SJSA1 (cell line): ENCODE measurements around the gene ATRAID. TPM values are rescaled to one million over a fixed set of nuclear protein-coding genes. Genes with fewer than 3 reads are reported as not detected.
A peak's percentile ranks its signal among the peaks of the same experiment; 100 is the strongest.

Experiments used
- DNase-seq, 2 experiments: peaks; one replicate each; pipeline ENCODE4 v3.0.0-alpha.2; 2015 to 2020; ENCODE audit warnings: low spot score in 2 of 2, low read depth in 1 of 2
- H3K27ac ChIP-seq: fragments of 250-450 bp; sonication (Bioruptor Pico); 2 replicates; pipeline ENCODE4 v1.5.1; 2020; ENCODE audit warnings: mild to moderate bottlenecking, moderate library complexity
- H3K27me3 ChIP-seq: fragments of 250-450 bp; sonication (Bioruptor Pico); replicated peaks from 2 replicates; pipeline ENCODE4 v1.5.1; 2020; ENCODE audit warnings: mild to moderate bottlenecking, moderate library complexity
- H3K36me3 ChIP-seq: fragments of 250-450 bp; sonication (Bioruptor Pico); 2 replicates; pipeline ENCODE4 v1.5.1; 2020; ENCODE audit warnings: mild to moderate bottlenecking
- H3K4me1 ChIP-seq: fragments of 250-450 bp; sonication (Bioruptor Pico); replicated peaks from 2 replicates; pipeline ENCODE4 v1.6.1; 2021; ENCODE audit warnings: mild to moderate bottlenecking
- H3K4me3 ChIP-seq: fragments of 250-450 bp; sonication (Bioruptor Pico); 2 replicates; pipeline ENCODE4 v1.5.1; 2020; ENCODE audit warnings: mild to moderate bottlenecking
- H3K9me3 ChIP-seq: fragments of 250-450 bp; sonication (Bioruptor Pico); replicated peaks from 2 replicates; pipeline ENCODE4 v1.5.1; 2020; ENCODE audit warnings: mild to moderate bottlenecking
- total RNA-seq: library from RNA; depleted of rRNA; stranded (reverse); fragments of >200 nt; shearing (Covaris generic); gene quantifications from 2 replicates; pipeline ENCODE4 v1.2.3, GENCODE V29; 2014

The ATRAID gene
- total RNA-seq, 1 experiment from 2014 or later: 153 TPM

GRCh38 chr2:27203741-27204140 is 8.1 kb upstream of the ATRAID start:
- Histone ChIP-seq H3K4me3 (no peak overlapping the region), H3K27ac (no peak overlapping the region), H3K27me3 (no peaks in the 10 kb centered on the region), H3K4me1 (no peaks in the 10 kb centered on the region), H3K9me3 (no peaks in the 10 kb centered on the region), H3K36me3 (peaks cover 79% of the 10 kb centered on the region)
- DNase-seq: no peak

GRCh38 chr2:27204566-27204965 is 7.3 kb upstream of the ATRAID start:
- peaks cover 87% of the 10 kb centered on the region for H3K36me3 ChIP-seq
- H3K9me3 ChIP-seq: no peaks in the 10 kb centered on the region
- no peaks in the 10 kb centered on the region for H3K27me3 ChIP-seq
- H3K4me3 ChIP-seq: no peak overlapping the region
- no peak overlapping the region for H3K27ac ChIP-seq
- DNase-seq: no peak
- H3K4me1 ChIP-seq: no peaks in the 10 kb centered on the region

- H3K27me3 ChIP-seq: no peaks in the 10 kb centered on the region
- 0 out of 2 replicates have a peak, but pooled peaks cover 3% of the 10 kb centered on the region for H3K4me1 ChIP-seq
- no peaks in the 10 kb centered on the region for H3K9me3 ChIP-seq
- H3K4me3 ChIP-seq: no peak overlapping the region
- H3K27ac ChIP-seq: no peak overlapping the region
- peaks cover 89% of the 10 kb centered on the region for H3K36me3 ChIP-seq
- no peak for DNase-seq
Observed at GRCh38 chr2:27205206-27205605, 6.6 kb upstream of the ATRAID start.

GRCh38 chr2:27206346-27206745 is 5.5 kb upstream of the ATRAID start:
- H3K27ac ChIP-seq: no peak overlapping the region
- H3K36me3 ChIP-seq: peaks cover 83% of the 10 kb centered on the region
- H3K27me3 ChIP-seq: no peaks in the 10 kb centered on the region
- no peak overlapping the region for H3K4me3 ChIP-seq
- no peak for DNase-seq
- H3K9me3 ChIP-seq: no peaks in the 10 kb centered on the region
- peaks cover 8% of the 10 kb centered on the region for H3K4me1 ChIP-seq

GRCh38 chr2:27208486-27209050 is 3.3 kb upstream of the ATRAID start:
- Histone ChIP-seq H3K27ac (no peak overlapping the region), H3K4me3 (no peak overlapping the region), H3K27me3 (no peaks in the 10 kb centered on the region), H3K36me3 (peaks cover 66% of the 10 kb centered on the region), H3K4me1 (peaks cover 16% of the 10 kb centered on the region), H3K9me3 (no peaks in the 10 kb centered on the region)
- no peak for DNase-seq

- Histone ChIP-seq H3K4me3 (no peak overlapping the region), H3K9me3 (no peaks in the 10 kb centered on the region), H3K27ac (no peak overlapping the region), H3K4me1 (peaks cover 17% of the 10 kb centered on the region), H3K27me3 (no peaks in the 10 kb centered on the region), H3K36me3 (peaks cover 55% of the 10 kb centered on the region)
- DNase-seq: no peak
Observed at GRCh38 chr2:27209621-27210401, 2.0 kb upstream of the ATRAID start.

DNA sequence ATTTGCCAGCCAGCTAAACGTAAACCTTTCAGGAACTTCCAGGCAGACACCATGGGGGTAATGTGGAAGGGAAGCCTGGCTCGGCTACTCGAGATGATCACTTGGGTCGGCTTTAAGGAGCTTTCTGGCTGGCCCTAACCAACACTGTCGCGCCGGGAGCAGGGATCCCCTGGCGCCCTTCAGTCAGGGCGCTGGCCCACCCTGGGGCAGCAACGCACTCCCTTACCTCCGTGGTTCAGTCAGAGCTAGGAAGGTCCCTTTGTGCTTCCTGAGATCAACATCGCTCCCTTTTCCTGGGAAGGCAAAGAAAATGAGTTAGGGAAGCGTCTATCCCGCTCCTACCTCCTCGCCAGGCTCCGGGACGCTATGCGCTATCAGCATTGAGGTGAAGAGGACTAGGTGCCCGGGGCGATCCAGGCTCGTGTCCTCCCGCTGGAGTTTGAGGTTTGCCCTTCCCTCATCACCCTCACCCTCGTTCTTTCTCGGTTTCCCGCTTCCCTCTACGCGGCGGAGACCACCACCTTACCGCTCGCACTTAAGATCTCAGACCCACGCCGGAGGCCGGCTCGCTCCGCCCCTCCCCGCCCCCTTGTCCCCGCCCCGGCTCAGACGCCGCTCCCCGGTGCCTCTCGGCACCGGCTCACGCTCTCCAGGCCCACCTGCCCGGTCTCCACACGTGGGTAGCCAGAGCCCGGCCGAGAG is 449 bp upstream of the ATRAID start:
- Histone ChIP-seq H3K36me3 (peaks cover 53% of the 10 kb centered on the region), H3K27me3 (no peaks in the 10 kb centered on the region), H3K4me1 (peaks cover 17% of the 10 kb centered on the region), H3K4me3 (peak overlapping the region; percentile 56), H3K27ac (peak overlapping the region; percentile 83; the same call in 1 of the 2 replicates), H3K9me3 (no peaks in the 10 kb centered on the region)
- DNase-seq: peak in 1 of 2 experiments; percentile 47

DNA sequence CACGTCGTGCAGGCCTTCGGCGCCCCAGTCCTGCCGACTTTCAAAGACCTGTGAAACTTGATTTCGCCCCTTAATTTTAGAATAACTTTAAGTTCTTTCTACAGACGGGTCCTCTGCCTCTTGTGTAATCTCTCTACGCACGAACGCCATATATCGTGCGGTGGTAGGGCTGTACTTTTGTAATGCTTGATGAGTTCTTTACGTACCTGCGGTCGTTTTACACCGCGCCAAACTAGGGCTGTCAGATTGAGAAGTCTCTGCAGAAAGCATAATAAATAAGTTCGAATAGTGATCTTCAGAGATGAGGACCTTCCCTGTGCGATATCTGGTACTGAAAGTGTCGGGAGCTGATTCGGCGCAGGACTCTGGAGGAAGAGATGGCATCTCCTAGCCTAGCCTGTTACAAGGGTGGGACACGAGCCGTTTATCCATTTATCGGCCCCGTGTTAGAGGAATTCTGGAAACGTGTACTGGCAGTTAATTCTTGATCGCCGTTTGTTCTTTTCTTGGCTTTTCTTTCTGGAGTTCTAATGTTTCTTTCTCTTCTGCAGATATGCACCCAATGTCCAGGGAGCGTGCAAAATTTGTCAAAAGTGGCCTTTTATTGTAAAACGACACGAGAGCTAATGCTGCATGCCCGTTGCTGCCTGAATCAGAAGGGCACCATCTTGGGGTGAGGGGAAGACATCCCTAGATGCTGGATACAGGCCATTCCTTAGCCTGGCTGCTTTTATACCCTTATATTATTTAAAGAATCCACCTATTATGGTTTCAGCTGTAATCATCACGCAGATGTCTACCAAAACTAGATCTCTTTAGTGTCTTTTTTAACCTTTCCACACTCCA is 1.0 kb downstream of the ATRAID start:
- Histone ChIP-seq H3K36me3 (peaks cover 50% of the 10 kb centered on the region), H3K4me3 (peak overlapping the region; percentile 56), H3K27me3 (no peaks in the 10 kb centered on the region), H3K9me3 (no peaks in the 10 kb centered on the region), H3K4me1 (peaks cover 31% of the 10 kb centered on the region), H3K27ac (peak overlapping the region; percentile 83)
- no peak for DNase-seq

GRCh38 chr2:27214941-27215340 is 3.1 kb downstream of the ATRAID start:
- Histone ChIP-seq H3K27ac (no peak overlapping the region), H3K4me3 (no peak overlapping the region)
- DNase-seq: no peak

GRCh38 chr2:27216416-27217137 is 4.7 kb downstream of the ATRAID start:
- Histone ChIP-seq H3K36me3 (peaks cover 56% of the 10 kb centered on the region), H3K27ac (no peak overlapping the region; the same call in 1 of the 2 replicates), H3K27me3 (no peaks in the 10 kb centered on the region), H3K4me1 (peaks cover 25% of the 10 kb centered on the region), H3K4me3 (peak overlapping the region; percentile 57), H3K9me3 (no peaks in the 10 kb centered on the region)
- no peak for DNase-seq

More at GRCh38 chr2:27214941-27215340, 3.1 kb downstream of the ATRAID start:
- no peaks in the 10 kb centered on the region for H3K27me3 ChIP-seq
- no peaks in the 10 kb centered on the region for H3K9me3 ChIP-seq
- peaks cover 33% of the 10 kb centered on the region for H3K4me1 ChIP-seq
- peaks cover 46% of the 10 kb centered on the region for H3K36me3 ChIP-seq

- peaks cover 63% of the 10 kb centered on the region for H3K36me3 ChIP-seq
- DNase-seq: peak; percentile 68 to 86
- peaks cover 25% of the 10 kb centered on the region for H3K4me1 ChIP-seq
- H3K9me3 ChIP-seq: no peaks in the 10 kb centered on the region
- peak within 1 kb of the TSS; percentile 57 for H3K4me3 ChIP-seq
- H3K27me3 ChIP-seq: no peaks in the 10 kb centered on the region
- peak within 1 kb of the TSS; percentile 68 for H3K27ac ChIP-seq
Observed at GRCh38 chr2:27217173-27218121, 5.6 kb downstream of the ATRAID start, which contains the start of gene CAD. Gene CAD (plus strand): TSS chr2:27217369. CDS start chr2:27217552, 183 bp downstream.

DNA sequence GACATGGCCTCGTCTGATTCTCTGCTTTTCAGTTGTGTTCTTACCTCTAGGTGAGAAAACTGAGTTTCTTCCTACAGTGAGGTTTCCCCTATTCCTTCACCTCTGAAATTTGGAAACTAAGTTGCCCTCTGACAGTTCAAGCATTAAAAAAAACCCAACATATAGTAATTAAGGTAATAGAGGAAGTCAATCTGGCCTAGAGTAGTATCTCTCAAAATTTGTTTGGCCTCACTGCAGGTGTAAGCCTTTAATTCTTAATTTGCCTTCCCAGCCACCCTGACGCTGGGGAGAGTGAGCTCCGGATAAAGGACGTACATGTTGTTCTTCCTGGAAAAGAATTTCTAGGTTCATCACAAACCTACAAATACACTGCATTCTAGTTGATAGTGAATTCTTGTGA is 6.8 kb downstream of the ATRAID start:
- no peak for DNase-seq
- Histone ChIP-seq H3K9me3 (no peaks in the 10 kb centered on the region), H3K4me3 (no peak overlapping the region), H3K27ac (no peak overlapping the region), H3K36me3 (peaks cover 69% of the 10 kb centered on the region), H3K4me1 (peaks cover 19% of the 10 kb centered on the region), H3K27me3 (no peaks in the 10 kb centered on the region)
